T-helper 1 cell treated with Interleukin-12 subunit alpha and Interleukin-12 subunit beta and Interleukin-4 antibody, amounts not matched to agents 30 ng/mL and 1 ng/mL, for 36 hours (primary cell): ENCODE results near the gene OR52I2. TPM values are rescaled to one million over a fixed set of nuclear protein-coding genes. Genes with fewer than 3 reads are reported as not detected.

Experiments used
- intact Hi-C: fragments of 100-400 bp; cut with micrococcal nuclease; formaldehyde crosslinking; loops from one replicate; pipeline ENCODE4 v1.15.1; 2024
- total RNA-seq: library from RNA; stranded (reverse); gene quantifications from 2 replicates; pipeline ENCODE4 v1.2.3, GENCODE V29; 2022

The OR52I2 gene
- total RNA-seq, 1 donor from 2014 or later = not detected

- intact Hi-C loops = loop anchor here (1.0 to 5.0 kb wide), 11 partner anchors 29 to 1627 kb away; partner anchors contain the start of genes FHIP1B, OR51D1, RHOG and STIM1
These were observed 26.5 kb downstream of the OR52I2 start, which contains the start of gene TRIM68 for GRCh38 chr11:4607781-4608666. TRIM68 (minus strand) TSS chr11:4608231; CDS start chr11:4605504, 2,727 bp downstream.

- intact Hi-C loops = no loop called here
These were observed 28.9 kb downstream of the OR52I2 start for GRCh38 chr11:4610258-4610935.

- intact Hi-C loops = no loop called here
These were observed 30.4 kb downstream of the OR52I2 start for GRCh38 chr11:4611986-4612385.

- intact Hi-C loops = no loop called here
These were observed 34.4 kb downstream of the OR52I2 start for GRCh38 chr11:4615856-4616444.

- intact Hi-C loops = no loop called here
These were observed 38.0 kb downstream of the OR52I2 start for GRCh38 chr11:4619514-4619913.

GRCh38 chr11:4626207-4627099 is 44.9 kb downstream of the OR52I2 start:
- intact Hi-C loops = loop anchor here (1.0 kb wide), 3 partner anchors 378 to 754 kb away; no protein-coding TSS in a partner anchor

GRCh38 chr11:4636136-4636535 is 54.6 kb downstream of the OR52I2 start:
- intact Hi-C loops = loop anchor here (2.0 to 10.0 kb wide), 2 partner anchors 27 to 489 kb away; partner anchors contain the start of gene TRIM68

GRCh38 chr11:4636962-4637661 is 55.6 kb downstream of the OR52I2 start, which contains the start of gene OR51D1:
OR51D1 (plus strand) TSS chr11:4637477; CDS start chr11:4639791, 2,314 bp downstream.
- intact Hi-C loops = loop anchor here (1.0 to 10.0 kb wide), 4 partner anchors 28 to 1171 kb away; partner anchors contain the start of genes OR52N2 and TRIM68

GRCh38 chr11:4637662-4638047 is 56.1 kb downstream of the OR52I2 start:
- intact Hi-C loops = loop anchor here (1.0 to 10.0 kb wide), 4 partner anchors 29 to 1171 kb away; partner anchors contain the start of genes OR52N2 and TRIM68

GRCh38 chr11:4639931-4640330 is 58.4 kb downstream of the OR52I2 start:
- intact Hi-C loops = loop anchor here (10.0 kb wide), 1 partner anchor 485 kb away; no protein-coding TSS in a partner anchor

GRCh38 chr11:4641501-4641900 is 60.0 kb downstream of the OR52I2 start:
- intact Hi-C loops = no loop called here

- intact Hi-C loops = no loop called here
These were observed 60.5 kb downstream of the OR52I2 start for GRCh38 chr11:4642043-4642442.

Other genes starting within 250 kb of the OR52I2 start
- gene OR52B4, start 213.4 kb upstream of the OR52I2 start, total RNA-seq = not detected in 2 replicates
- 73.3 and 77.1 TPM in 2 replicates for gene TRIM21, start 188.0 kb upstream of the OR52I2 start, total RNA-seq
- not detected in 2 replicates for gene OR52K2, start 132.4 kb upstream of the OR52I2 start, total RNA-seq
- gene OR52K1, start 99.1 kb upstream of the OR52I2 start, total RNA-seq = 0.05 TPM in 1 of 2 replicates, not detected in the other
- not detected in 2 replicates for gene OR52M1, start 36.6 kb upstream of the OR52I2 start, total RNA-seq
- gene OR52I1, start 12.3 kb downstream of the OR52I2 start, total RNA-seq = 0.07 TPM in 1 of 2 replicates, not detected in the other
- 11.0 and 11.8 TPM in 2 replicates for gene TRIM68, start 26.5 kb downstream of the OR52I2 start, total RNA-seq
- not detected in 2 replicates for gene OR51D1, start 55.7 kb downstream of the OR52I2 start, total RNA-seq
- not detected in 2 replicates for gene OR51E1, start 62.2 kb downstream of the OR52I2 start, total RNA-seq
- not detected in 2 replicates for gene OR51E2, start 116.1 kb downstream of the OR52I2 start, total RNA-seq
- not detected in 2 replicates for gene MMP26, start 123.0 kb downstream of the OR52I2 start, total RNA-seq
- not detected in 2 replicates for gene OR51F1, start 188.2 kb downstream of the OR52I2 start, total RNA-seq
- not detected in 2 replicates for gene OR52R1, start 222.6 kb downstream of the OR52I2 start, total RNA-seq
- not detected in 2 replicates for gene OR51F2, start 239.6 kb downstream of the OR52I2 start, total RNA-seq